Measurements from ENCODE around the gene TFCP2L1.

GRCh38 chr2:121182520-121182919 lies 102.5 kb downstream of the TFCP2L1 start:
- TF ChIP-seq CTCF (IDR thresholded peaks at IDR 0.05) (no peak), POLR2A (IDR thresholded peaks at IDR 0.05) (no peak)
